HepG2 (cell line): ENCODE data around the gene RAB40C. TPM values are rescaled to one million over a fixed set of nuclear protein-coding genes. Genes with fewer than 3 reads are reported as not detected.

ENCODE experiments used
- ELK4 ChIP-seq: sonication (generic); formaldehyde crosslinking; IDR thresholded peaks from 2 replicates; pipeline ENCODE4 v1.9.0; 2021; ENCODE audit warnings: missing genetic modification reagents, borderline replicate concordance
- FOXP4 ChIP-seq: sonication (generic); formaldehyde crosslinking; IDR thresholded peaks from 2 replicates; pipeline ENCODE4 v1.4.0; 2020; ENCODE audit warnings: missing genetic modification reagents
- MAX ChIP-seq: IDR thresholded peaks from 2 replicates; pipeline ENCODE4 v1.6.1; 2012; ENCODE audit warnings: inconsistent platforms
- SETDB1 ChIP-seq: sonication (generic); formaldehyde crosslinking; IDR thresholded peaks from 2 replicates; pipeline ENCODE4 v1.5.1; 2020; ENCODE audit warnings: missing genetic modification reagents, mild to moderate bottlenecking, borderline replicate concordance
- THRA ChIP-seq: sonication (generic); formaldehyde crosslinking; IDR thresholded peaks from 2 replicates; pipeline ENCODE4 v1.4.0; 2020; ENCODE audit warnings: missing genetic modification reagents, borderline replicate concordance
- ZBTB2 ChIP-seq: sonication (generic); formaldehyde crosslinking; IDR thresholded peaks from 2 replicates; pipeline ENCODE4 v1.8.0; 2022; ENCODE audit warnings: low read depth, missing genetic modification reagents
- ZNF407 ChIP-seq: sonication (generic); formaldehyde crosslinking; IDR thresholded peaks from one replicate; pipeline ENCODE4 v1.5.1; 2020; ENCODE audit warnings: mild to moderate bottlenecking, missing genetic modification reagents; ENCODE audit errors: not compliant biosample characterization
- ZNF549 ChIP-seq: sonication (generic); formaldehyde crosslinking; IDR thresholded peaks from 2 replicates; pipeline ENCODE4 v1.5.0; 2020; ENCODE audit warnings: missing genetic modification reagents
- ZNF574 ChIP-seq: sonication (generic); formaldehyde crosslinking; IDR thresholded peaks from 2 replicates; pipeline ENCODE4 v1.4.0; 2020; ENCODE audit warnings: missing genetic modification reagents
- polyA plus RNA-seq, 8 experiments: library from polyadenylated mRNA; depleted of rRNA in 3 of 8; stranded (reverse) in 7 of 8; unstranded in 1 of 8; fragments of >200 nt; fragmentation: Illumina TruSeq in 4 of 8; extraction: Trizol in 4 of 8; gene quantifications; 2 replicates each; pipeline versions ENCODE4 v1.2.1 to v1.2.3, GENCODE V29; 2011 to 2016; ENCODE audit warnings: low read depth in 4 of 8, missing spikeins in 1 of 8, mixed read lengths in 1 of 8; ENCODE audit not compliant: insufficient read depth in 1 of 8
- total RNA-seq, 5 experiments: library from RNA; depleted of rRNA; stranded (reverse); fragments of >200 nt; fragmentation: Illumina TruSeq; extraction: Trizol; gene quantifications; 2 replicates each; pipeline ENCODE4 v1.2.3, GENCODE V29; 2016; ENCODE audit warnings: low read depth in 1 of 5

The RAB40C gene
- total and polyA plus RNA-seq, 2 of the 13 experiments (the other 11 are each of a cell fraction or from before 2014, with no cell fraction given) = 7.7 to 11.5 TPM

- TF ChIP-seq ZNF574 (CRISPR knock-in tag) = peak; percentile 92
- TF ChIP-seq ELK4 = no peak
- 0 out of 2 replicates have a peak, but pooled peaks have one; percentile 20 for TF ChIP-seq THRA (CRISPR knock-in tag)
- peak; percentile 18 for TF ChIP-seq ZNF407
- TF ChIP-seq ZBTB2 (CRISPR knock-in tag) = no peak
- TF ChIP-seq FOXP4 = no peak
- peak; percentile 66; the same call in 1 of the 2 replicates for TF ChIP-seq MAX
- TF ChIP-seq ZNF549 (CRISPR knock-in tag) = no peak
- TF ChIP-seq SETDB1 (CRISPR knock-in tag) = no peak
Observed at GRCh38 chr16:648071-648780, 58.4 kb downstream of the RAB40C start (continued).
